Measurements from ENCODE around the gene ANKRD66.

ANKRD66 gene

DNA sequence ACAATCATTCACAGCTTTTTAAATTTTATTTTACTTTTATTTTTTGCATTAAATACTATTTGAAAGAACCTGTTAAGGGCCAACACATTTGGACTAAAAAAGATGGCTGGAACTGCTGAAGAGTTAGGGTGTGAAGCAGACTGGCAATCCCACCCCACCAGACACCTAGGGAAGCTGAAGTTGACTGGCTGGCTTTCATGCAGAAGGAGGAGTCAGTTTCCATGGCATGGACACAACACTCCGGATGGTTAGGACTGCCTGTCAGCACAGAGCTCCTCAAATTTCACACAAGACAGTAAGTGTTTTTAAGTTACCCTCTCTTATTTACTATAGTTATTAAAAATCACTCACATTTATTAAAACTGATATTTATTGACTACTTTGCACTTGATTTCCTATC, at the start of gene ANKRD66:
Gene ANKRD66 (plus strand): TSS at position 238 of the 400 bp plus-strand sequence. CDS start 5,016 bp downstream, outside the sequence.
- no peak within 1 kb of the TSS for H3K27ac ChIP-seq
- TF ChIP-seq, protein P1, sequence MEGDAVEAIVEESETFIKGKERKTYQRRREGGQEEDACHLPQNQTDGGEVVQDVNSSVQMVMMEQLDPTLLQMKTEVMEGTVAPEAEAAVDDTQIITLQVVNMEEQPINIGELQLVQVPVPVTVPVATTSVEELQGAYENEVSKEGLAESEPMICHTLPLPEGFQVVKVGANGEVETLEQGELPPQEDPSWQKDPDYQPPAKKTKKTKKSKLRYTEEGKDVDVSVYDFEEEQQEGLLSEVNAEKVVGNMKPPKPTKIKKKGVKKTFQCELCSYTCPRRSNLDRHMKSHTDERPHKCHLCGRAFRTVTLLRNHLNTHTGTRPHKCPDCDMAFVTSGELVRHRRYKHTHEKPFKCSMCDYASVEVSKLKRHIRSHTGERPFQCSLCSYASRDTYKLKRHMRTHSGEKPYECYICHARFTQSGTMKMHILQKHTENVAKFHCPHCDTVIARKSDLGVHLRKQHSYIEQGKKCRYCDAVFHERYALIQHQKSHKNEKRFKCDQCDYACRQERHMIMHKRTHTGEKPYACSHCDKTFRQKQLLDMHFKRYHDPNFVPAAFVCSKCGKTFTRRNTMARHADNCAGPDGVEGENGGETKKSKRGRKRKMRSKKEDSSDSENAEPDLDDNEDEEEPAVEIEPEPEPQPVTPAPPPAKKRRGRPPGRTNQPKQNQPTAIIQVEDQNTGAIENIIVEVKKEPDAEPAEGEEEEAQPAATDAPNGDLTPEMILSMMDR (conservative IDR thresholded peaks at IDR 0.05), result no peak

DNA sequence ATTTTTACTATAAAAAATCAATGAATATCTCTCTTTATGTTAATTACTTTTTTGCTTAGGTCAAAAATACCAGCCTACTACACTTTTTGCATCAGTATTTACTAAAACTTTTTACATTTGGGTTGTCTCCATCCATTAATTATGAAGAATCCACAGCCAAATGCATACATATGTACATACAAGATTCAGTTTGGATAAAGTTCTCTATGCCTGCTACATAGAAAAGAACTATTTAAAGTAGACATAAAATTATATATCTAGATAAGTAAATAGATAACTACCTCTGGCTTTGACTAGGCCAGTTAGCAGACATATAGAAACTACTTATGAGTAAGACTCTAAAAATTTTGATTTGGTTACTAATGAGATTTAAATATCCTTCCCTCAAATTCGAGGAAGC, 46.8 kb upstream of the ANKRD66 start:
- TF ChIP-seq, protein P1 (conservative IDR thresholded peaks at IDR 0.05), result no peak
- no peak for TF ChIP-seq ZFX (IDR thresholded peaks at IDR 0.05)
- no peak overlapping the region for H3K27ac ChIP-seq

DNA sequence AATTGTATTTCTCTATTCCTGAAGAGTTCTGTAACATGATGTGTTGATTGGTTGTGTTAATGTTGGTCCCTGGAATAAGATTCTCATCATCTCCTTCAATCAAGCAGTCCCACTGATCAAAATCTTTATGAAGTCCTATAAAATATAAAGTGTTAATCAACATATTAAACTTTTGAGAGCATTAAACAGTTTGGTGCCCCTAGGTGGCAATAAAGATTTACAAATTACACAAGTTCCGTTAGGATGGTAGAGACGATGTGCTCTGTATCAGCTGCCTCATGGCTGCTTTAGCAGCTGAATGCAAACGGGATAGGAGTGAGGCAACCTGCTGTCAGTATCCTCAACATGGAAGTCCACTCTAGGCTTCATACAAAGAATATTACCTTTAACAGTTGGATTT, 42.2 kb upstream of the ANKRD66 start:
- H3K27ac ChIP-seq, result no peak overlapping the region
- TF ChIP-seq, protein P1 (conservative IDR thresholded peaks at IDR 0.05), result peak; percentile 57
- TF ChIP-seq ZFX (IDR thresholded peaks at IDR 0.05), result no peak

DNA sequence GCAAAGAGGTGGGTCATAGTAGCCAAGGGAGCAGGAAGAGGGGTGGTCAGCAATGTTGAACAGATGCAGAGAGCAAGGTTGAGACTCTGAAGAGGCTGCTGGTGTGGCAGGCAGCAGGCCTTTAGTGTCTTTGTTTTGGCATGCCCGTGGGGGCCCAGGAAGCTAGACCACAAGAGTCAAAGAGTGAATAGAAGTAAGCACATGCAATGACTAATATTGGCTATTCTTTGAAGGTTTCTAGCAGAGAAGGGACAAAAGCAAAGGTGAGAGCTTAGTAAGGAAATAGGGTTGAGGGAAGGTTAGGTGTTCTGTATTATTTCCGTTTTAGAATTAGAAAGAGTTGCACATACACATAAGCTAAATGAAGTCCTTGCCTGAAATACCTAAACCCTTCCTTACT, 40.3 kb upstream of the ANKRD66 start:
- TF ChIP-seq, protein P1 (conservative IDR thresholded peaks at IDR 0.05), result no peak
- TF ChIP-seq ZFX (IDR thresholded peaks at IDR 0.05), result no peak
- H3K27ac ChIP-seq, result no peak overlapping the region

DNA sequence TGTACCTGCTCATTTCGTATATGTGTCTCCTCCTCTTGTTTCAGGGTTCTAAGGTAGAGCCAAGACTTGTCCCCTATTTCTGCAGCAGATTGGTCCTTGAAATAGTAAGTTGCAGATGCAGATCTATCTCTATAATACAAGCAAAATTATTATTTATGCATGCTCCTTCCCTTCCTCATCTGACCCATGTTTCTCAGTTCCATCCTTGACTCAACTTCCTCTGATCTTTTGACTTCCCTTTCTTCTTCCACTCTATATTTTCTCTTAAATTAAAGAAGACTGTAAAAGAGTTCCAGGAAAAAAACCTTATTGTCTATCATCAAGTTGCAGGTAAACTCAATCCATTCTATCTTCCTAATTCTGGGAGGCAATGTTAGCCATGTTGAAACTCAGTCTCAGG, 35.2 kb upstream of the ANKRD66 start:
- no peak for TF ChIP-seq ZFX (IDR thresholded peaks at IDR 0.05)
- TF ChIP-seq, protein P1 (conservative IDR thresholded peaks at IDR 0.05), result no peak
- H3K27ac ChIP-seq, result no peak overlapping the region

DNA sequence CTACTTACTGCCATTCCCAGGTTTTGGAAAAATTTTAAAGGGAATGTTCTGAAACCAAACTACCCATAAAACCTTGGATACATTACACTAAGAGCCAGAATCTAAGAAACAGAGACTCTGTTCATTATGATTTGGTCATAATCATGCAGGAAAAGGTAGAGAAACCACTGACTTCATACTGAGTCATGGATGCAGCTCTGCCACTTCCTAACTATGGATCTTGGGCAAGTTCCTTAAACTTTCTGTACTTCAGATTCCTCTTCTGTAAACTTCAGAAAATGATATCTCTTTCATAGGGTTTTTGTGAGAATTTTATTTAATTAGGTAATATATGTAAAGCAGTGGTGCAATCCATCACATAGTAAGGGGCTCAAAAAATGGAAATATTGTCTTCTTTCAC, 31.6 kb upstream of the ANKRD66 start:
- TF ChIP-seq, protein P1 (conservative IDR thresholded peaks at IDR 0.05), result no peak
- TF ChIP-seq ZFX (IDR thresholded peaks at IDR 0.05), result no peak
- no peak overlapping the region for H3K27ac ChIP-seq

DNA sequence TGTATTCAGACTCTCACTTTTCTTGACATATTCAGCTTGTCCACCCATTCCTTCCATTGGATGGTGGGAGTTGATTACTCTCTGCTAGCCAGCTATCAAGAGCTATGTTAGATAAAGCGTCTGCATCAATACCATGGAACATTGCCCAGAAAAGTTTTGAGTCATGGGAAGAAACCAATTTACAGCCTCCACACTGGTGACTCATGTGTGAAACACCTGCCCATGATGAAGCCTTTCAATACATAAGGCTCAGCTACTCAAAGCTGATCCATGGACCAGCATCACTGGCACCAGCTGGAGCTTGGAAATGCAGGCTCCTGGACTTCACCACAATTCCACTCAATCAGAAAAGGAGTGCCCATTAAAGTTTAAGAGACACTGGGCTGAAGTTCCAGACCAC, 27.6 kb upstream of the ANKRD66 start:
- no peak for TF ChIP-seq ZFX (IDR thresholded peaks at IDR 0.05)
- no peak overlapping the region for H3K27ac ChIP-seq

DNA sequence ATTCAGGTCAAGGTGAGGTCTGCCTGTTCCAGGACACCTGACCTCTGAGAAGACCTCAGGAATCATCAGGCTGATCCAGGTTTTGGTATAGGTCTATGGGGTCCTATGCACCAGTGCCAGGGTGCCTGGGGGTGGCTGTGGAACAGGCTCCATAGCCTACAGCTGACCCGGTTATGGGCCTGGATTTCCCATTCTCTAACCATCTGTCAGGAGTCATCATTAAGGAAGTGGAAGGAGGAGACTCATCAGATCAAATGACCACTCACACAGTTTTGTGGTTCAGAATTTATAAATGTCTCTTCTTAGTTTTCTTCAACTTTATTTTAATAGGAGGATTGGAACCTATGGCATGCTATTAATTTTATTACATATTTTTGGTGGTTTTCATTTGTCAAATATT, 26.3 kb upstream of the ANKRD66 start:
- no peak for TF ChIP-seq ZFX (IDR thresholded peaks at IDR 0.05)
- TF ChIP-seq, protein P1 (conservative IDR thresholded peaks at IDR 0.05), result no peak
- no peak overlapping the region for H3K27ac ChIP-seq

Measured in C4-2B (cell line).